Suppressor macrophage (primary cell): ENCODE data around the gene SRL.
A peak's percentile ranks its signal among the peaks of the same experiment; 100 is the strongest.
"Not testable (repeated sequence)": the region's sequence is repeated elsewhere in the genome, so short reads cannot be mapped to it uniquely, and the experiment has no call there.

Experiments used
- DNase-seq, 4 experiments: peaks; one replicate each; pipeline ENCODE4 v3.0.0-alpha.2; 2020 to 2022

Gene SRL

DNA sequence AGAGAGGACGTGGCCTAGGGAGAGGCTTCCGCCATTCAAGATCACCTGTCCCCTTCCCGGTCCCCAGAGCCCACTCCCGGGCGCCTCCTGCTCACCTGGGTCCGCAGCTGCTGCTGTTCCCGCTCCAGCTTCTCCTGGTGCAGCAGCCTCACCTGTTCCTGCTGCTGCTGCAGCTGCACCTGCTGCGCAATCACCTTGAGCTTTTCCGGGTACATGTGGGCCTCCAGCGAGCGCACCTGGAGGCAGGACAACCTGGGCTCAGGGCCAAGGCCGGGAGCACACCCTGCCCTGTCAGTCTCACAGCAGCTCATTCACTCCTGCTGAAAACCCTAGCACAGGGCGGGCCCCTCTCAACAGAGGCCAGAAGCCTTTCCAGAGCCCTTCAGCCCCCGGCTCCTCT lies 18.5 kb upstream of the SRL start:
- no peak for DNase-seq

DNA sequence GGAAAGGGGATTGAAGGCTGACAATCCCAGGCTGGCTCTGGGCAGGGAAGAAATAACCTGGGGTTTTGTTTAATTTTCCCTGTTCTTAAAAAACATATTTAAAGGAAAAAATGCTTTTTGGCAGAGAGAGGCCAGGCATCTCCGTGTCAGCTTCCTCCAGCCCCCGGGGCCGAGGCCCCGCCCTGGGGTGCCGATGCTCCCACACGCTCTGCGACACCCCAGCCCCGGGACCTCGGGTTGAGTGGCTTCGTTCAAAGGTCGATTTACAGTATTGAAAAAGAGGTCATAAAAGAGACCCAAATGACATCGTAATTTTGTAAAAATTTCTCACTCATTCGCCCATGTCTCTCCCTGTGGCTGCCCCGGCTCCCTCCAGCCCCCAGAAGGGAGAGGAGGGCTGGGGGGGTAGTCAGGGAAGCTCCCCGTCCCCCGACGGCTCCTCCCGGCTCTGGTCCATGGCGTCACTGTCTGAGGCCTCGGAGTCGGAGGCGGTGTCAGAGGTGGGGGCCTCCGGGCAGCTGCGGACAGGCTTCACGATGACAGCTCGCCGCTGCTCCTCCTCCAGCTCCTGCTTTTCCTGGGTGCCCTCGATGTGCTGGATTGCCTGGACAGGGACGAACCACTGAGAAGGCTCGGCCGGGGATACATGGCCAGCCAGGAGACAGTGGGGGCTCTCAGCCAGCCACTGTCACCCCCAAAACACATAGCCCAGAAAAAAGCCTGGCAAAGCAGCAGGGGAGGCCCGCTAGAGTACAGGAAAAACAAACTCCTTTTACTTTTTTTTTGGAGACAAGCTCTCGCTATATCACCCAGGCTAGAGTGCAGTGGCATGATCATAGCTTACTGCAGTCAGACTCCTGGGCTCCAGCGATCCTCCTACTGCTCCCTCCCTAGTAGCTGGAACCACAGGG lies 16.0 kb upstream of the SRL start:
- DNase-seq, result no peak

DNA sequence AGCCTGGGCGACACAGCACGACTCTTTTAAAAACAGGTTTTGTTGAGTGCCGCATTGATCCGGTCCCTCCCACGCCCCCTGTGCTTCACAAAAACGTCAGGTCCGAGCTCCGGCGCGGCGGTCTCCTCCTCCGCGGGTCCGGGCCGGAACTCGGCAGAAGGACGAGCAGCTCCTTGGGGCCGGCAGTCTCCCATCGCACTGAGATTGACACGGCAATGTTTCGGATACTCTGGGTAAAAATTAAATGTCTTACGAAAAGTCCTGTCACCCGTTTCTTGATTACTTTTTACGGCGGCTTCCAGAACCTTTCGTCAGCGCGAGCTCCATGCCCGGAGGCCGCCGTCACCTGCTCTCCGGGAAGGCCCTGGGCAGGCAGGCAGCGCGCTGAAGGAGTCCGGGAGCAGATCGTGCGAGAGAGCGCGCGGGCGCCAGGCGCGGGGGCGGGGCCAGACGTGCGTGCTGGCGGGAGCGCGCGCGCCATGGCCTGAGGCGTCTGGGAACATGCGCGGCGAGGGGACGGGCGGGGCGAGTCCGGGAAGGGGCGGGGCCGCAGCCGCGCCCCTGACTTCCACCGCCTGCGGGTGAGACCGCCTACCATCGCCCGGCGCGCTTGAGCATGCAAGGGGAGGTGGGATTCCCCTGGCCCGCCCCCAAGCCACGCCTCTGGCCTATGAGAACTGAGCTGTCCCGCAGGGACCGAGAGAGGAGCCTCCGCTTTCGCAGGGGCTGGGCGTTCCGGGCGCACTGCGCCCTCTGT lies 11.7 kb upstream of the SRL start:
- peak; percentile 100 for DNase-seq

DNA sequence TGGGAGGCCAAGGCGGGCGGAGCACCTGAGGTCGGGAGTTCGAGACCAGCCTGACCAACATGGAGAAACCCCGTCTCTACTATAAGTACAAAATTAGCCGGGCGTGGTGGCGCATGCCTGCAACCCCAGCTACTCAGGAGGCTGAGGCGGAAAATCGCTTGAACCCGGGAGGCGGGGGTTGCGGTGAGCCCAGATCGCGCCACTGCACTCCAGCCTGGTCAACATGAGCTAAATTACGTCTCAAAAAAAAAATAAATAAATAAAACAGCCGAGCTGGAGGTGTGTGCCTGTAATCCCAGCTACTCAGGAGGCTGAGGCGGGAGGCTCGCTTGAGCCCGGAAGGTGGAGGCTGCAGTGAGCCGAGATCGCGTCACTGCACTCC lies 11.1 kb upstream of the SRL start:
- not testable (repeated sequence) for DNase-seq

DNA sequence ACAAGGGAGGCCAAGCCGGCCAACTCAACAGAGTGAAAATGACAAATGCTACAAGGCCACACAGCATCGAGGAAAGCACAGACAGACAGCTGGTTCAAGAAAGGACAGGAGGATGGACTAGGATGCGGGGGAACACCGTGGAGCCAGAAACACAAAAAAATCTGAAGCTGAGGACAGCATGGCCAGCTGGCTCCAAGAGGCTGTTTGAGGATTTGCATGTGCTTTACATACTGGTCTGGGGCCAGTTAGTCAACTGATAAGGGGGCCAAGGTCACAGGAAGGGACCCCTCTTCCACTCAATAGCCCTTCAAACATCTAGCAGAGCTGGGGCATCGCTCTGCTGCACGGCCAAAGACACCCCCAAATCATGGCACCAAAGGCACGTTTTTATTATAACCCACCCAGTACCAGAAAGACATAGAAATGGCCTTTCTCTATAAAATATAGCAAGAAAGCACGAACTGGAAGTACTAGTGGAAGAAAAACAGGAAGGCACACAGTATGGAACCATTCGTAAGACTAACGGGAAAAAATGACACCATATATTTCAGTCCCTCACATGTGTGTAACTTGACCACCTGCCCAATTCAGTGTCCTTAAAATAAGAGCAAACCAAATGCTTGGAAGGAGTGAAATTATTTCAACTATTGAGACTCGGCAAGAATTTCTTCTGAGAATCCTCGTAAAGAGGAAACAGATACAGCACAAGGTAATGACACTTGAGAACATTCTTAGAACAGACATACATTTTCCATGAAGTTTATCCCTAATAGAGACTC lies 7.8 kb upstream of the SRL start:
- DNase-seq, result no peak

DNA sequence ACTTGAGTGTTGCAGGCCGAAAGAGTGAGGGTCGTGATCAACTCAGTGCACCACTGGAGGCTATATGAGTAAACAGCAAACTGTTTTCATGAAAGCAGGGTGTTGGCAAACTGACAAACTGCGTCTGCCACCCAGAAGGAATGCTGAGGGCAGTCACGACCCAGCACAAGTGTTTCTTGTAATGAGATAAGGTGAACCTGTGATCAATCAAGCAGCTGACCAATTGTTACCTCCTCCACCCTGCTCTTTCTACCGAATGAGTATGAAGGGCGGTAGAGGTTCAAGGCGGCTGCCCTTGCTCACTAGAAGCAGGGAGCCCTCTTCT lies 5.5 kb upstream of the SRL start:
- DNase-seq, result no peak

DNA sequence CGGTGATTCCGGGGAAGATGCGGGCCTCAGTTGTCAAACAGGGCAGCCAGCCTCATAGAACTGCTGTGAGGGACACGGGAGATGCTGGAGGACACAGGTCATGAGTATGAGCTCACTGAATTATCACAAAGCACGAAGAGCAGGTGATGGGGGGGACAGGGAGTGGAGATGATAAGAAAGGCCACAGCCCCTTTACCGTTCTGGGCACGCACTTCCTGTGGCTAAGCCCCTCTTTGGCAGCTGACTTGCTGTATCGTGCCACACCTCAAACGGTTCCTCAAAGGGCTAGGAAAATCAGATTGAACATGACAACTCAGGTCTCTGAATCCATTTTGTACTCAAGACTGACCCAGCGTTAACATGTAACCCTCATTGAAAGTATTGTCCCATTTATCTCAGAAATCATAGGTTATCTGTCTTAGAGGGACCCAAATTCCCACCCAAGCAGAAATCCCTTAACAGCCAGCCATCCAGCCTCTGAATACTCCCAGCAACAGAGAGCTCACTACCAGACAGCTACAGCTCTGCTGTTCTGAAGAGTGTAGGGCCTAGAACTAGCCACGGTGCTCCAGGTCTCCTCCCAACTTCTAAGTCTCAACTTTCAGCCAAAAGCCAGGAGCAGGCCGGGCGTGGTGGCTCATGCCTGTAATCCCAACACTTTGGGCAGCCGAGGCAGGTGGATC lies 5.0 kb upstream of the SRL start:
- no peak for DNase-seq

DNA sequence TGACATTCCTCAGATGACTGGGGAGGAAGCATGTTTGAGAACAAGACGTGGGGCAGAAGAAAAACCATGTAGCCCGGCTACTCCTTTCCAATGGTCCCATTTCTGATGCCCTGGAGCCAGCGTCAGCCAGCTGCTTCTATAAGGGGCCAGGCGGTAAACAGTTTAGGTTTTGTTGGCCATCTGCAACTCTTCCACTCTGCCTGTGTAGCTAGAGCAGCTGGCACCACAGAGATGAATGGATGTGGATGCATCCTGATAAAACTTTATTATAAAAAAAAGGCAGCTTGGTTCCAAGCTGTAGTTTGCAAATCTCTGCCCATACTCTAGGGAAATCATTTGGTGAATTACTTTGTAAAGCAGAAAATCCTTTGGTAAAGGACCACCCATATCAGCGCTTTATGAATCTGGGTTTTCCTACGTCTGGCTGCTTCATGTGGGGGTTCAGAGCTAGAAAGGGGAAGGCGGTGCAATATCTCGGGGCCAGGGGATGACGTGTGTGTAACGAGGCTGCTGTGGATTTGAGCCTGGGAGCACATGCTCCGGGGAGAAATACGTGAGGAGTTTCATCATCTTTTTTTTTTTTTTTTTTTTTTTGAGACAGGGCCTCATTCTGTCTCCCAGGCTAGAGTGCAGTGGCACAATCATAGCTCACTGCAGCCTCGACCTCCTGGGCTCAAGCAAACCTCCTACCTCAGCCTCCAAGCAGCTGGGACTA lies 3.4 kb upstream of the SRL start:
- DNase-seq, result peak; percentile 40 to 70 (median 60)

DNA sequence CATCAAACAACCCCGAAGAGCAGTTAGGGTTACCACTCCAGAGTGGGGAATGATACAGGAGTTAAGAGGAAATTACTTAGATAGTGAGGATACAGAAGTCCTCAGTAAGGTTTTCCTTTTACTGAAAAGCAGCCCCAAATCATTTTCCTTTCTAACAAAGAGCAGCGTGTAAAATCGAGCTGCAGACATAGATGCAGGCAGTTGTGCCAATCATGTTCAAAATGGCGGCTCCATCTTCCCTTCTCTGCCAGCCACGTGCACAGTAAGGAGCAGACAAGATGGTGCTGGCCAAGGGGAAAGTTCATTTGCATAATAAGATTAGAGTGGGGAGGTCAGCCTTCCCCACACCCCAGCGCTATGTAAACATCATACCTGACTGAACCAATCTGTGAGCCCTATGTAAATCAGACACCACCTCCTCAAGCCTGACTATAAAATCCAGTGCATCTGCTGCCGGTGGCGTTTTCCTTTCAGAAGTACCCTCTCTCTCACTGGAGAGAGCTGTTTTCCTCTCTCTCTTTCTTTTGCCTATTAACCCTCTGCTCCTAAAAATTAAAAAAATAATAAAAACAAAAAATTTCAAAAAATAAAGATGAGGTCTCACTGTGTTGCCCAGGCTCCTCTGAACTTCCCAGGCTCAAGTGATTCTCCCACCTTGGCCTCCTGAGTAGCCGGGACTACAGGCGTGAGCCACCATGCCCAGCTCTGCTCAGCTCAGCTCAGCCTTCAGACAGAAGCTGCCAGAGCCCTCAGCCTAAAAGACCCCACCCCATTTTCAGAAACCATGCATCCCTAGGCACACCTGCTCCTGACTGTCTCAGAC lies 2.6 kb upstream of the SRL start:
- no peak for DNase-seq

DNA sequence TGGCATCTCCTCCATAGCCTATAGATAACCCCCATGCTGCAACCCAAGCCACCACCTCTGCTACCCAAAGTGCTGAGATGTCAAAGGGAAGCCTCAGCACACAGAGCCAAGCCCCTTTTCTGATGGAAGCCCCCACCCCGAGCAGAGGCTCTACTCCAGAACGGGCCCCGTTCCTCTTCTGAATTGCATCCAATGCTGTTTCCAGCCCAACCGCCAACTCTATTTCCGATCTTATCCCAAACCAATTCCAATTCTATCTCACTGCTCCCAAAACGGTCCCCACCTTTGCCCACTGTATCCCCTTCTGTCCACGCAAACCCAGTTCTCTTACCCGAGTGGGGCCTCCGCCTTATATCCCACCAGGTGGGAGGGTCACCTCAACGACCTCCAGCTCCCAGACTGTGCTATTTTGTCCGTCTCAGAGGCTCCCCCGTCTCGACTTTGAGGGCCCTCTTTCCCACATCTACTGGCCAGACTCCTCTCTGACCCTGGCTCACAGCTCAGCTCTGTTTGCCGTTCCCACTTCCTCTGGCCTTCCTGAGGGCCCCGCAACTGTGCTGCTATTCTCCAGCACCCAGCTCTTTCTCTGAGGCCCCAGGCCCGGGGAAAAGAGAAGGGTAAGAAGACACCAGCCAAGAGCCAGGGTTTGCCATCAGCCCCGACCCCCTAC lies 487 bp downstream of the SRL start:
- DNase-seq, result no peak

DNA sequence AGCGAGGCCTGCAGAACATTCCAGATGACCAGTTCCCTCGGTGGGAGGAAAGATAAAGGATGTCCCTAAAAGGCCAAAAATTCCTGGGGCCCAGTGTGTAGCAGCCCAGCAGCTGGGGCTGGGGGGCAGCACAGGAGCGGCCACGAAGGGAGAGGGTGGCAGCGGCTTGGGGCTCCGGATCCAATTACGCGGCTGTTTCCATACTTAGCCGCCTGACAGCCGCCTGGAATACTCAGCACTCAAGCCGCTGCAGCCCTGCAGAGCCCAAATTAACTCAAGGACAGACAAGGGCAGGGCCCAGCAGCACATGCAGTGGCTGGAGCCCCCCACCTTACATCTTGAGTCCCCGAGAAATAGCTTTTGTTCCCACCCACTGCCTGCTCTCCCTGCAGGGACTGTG lies 1.3 kb downstream of the SRL start:
- DNase-seq, result no peak

DNA sequence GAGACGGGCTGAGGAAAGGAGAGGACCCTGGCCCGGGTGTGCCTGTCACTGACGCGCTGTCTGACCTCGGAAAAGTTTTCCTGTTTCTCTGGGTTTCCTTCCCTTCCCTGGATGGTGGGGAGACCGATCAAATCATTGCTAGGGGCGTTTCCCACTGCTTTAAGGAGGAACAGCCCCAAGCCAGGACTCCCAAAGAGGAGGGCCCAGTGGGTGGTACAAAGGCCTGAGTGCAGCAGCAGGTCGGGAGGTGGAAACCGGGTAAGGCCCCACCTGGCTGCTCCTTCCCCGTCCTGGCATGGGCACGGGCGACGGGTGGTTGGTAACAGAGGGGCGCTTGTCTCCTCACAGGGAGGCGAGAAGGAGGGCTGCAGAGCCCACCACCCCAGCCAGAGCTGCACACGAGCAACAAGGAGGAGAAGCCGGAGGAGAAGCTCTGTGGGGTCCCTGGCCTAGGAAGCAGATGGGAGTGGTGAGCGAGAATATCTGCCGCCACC lies 2.2 kb downstream of the SRL start:
- no peak for DNase-seq

DNA sequence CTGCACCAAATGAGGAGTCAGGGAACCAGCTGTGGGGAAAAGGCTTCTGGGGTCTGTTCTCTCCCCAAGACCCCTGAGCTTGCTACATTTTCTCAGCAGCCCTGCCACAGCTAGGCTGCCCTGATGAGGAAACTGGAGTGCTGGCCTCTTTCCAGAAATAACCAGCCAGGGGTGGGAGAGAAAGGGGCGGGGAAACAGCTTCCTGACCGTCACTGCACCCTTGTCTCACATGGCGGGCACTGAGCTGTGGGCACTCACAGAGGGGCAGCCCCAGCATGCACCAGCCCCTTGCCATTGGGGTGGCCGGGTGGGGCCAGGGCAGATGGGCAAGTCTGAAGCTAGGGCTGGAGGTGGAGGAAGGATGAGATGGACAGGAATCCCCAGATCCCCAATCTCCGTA lies 2.9 kb downstream of the SRL start:
- peak; percentile 40 to 57 (median 52) for DNase-seq

DNA sequence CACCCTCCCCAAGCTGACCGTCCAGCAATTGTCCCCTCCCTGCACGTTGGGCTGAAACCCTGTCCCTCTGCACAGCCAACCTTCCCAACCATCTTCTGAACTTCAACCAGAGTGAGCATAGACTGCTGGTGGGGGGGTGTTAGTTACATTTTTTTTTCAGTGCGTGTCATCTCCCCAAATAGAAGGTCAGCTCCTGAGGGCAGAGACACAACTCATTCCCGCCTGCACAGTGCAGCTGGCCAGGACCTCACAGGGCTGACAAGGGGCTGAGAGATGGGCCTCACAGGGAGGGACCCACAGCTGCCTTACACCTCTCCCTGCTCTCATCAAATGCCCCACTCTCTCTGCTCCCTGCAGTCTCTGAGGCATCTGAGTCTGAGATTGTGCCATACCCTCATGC lies 8.4 kb downstream of the SRL start:
- DNase-seq, result no peak

DNA sequence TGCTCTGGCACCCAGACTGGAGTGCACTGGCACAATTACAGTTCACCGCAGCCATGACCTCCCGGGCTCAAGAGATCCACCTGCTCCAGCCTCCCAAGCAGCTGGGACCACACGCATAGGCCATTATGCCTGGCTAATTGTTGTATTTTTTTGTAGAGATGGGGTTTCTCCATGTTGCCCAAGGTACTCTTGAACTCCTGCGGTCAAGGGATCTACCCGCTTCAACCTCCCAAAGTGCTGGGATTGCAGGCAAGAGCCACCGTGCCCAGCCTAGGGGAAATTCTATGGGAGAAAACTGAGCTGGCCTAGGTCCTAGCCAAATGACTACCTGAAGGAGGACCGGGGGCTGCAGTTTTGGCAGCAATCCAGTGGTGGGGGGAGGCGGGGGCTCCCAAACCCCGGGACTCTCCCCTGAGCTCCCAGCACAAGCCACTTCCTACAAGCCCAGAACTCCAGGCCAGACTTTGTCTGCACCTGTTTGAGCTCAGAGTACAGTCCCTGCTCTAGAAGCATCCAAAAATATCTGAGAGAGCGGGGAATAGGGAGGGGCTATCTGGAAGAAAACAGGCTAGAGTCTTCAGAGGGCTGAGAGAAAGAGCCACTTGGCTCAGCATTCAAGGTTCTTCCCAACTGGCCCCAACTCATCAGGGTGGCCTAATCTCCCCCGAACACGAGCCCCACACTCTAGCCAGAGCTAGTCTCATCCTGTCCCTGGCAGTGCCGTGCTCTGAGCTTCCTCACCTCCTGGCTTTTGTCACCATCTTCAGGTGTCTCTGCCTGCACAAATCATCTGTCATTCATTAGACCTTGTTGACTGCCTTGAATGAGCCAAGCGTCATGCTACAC lies 9.1 kb downstream of the SRL start:
- no peak for DNase-seq

DNA sequence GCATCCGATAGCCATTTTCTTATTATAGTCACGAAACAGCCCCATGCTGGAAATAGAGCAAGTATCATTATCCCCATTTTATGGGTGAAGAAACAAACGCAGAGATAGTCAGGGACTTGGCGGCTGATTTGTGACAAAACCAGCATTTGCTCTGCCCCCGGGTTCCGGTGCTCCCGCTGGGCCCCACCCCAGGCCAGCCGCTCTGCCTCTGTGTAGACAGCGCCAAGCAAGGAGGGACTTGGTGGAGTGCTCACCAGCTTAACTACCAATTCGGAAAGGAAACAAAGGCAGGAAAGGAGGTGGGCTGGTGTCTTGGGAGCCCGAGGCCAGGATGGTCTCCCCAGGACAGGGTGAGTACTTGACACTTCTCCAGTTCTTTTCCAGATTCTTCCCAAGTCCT lies 10.0 kb downstream of the SRL start:
- no peak for DNase-seq

DNA sequence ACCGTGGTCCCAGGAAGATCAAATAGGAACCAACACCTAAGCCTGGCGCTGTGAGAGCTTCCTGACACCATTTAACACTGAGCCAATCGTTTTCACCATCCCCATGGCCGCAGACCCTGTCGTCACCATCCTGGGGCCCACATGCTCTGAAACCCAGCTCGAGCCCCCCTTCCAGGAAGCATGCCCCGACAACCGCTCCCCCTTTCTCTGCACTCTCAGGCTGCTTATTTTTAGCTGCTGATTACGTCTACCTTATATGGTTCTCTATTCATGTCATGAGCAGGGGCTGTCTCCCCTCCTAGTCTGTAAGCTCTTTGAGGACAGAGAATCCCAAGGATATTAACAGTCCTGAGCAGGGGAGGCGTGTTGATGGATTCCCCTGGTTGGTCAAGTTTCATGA lies 10.5 kb downstream of the SRL start:
- DNase-seq, result no peak

DNA sequence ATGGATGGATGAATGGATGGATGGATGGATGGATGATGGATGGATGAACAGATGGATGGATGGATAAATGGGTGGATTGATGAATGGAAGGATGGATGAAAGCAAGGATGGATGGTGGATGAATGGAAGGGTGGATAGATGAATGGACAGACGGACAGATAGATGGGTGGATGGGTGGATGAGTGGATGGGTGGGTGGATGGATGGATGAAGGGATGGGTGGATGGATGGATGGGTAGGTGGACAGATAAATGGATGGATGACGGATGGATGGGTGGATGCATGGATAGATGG lies 14.9 kb downstream of the SRL start:
- no peak for DNase-seq

DNA sequence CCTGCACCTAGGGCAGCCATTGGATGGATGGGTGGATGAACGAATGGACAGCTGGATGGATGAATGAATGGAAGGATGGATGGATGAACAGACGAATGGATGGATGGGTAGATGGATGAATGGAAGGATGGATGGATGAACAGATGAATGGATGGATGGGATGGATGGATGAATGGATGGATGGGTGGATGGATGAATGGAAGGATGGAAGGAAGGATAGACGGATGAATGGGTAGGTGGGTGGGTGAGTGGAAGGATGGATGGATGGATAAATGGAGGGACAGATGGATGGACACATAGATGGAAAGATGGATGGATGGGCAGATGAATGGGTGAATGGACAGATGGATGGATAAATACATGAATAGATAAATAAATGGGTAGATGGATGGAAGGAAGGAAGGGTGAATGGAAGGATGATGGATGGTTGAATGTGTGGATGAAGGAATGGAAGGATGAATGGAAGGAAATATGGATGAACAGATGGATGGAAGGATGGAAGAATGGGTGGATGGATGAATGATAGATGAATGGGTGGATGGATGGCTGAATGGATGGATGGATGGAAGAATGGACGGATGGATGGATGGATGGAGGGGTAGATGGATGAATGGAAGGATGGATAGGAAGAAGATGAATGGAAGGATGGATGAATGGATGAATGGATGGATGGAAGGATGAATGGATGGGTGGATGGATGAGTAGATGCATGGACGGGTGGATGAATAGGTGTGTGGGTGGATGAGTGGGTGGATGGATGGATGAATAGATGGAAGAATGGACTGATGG lies 15.4 kb downstream of the SRL start:
- DNase-seq, result no peak
